Measurements from ENCODE around the gene RICTOR. TPM values are rescaled to one million over a fixed set of nuclear protein-coding genes. Genes with fewer than 3 reads are reported as not detected.

RICTOR gene
- total and polyA plus RNA-seq, 2 of the 4 experiments (the other 2 are of a cell fraction) = 4.1 to 35.7 TPM

DNA sequence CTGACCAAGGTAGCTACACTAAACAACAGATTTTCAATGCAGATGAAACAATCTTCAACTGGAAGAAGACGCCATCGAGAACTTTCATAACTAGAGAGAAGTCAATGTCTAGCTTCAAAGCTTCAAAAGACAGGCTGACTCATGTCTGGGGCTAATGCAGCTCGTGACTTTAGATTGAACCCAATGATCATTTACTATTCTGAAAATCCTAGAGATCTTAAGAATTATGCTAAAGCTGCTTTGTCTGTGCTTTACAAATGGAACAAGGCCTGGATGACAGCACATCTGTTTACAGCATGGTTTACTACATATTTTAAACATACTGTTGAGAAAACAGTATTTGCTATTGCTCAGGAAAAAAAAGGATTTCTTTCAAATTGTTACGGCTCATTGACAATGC is 54.9 kb downstream of the RICTOR start:
- WGBS, 2 experiments (ENCODE audit: extremely low coverage in 2 of 2, insufficient read length in 1 of 2) = no CpG with 5 or more reads among the region's 4 CpGs
- CTCF ChIA-PET = no interaction called here
- Histone ChIP-seq H2BK5ac (ENCODE audit: low read depth, low read length, poor library complexity, severe bottlenecking) (no peak overlapping the region), H2BK120ac (ENCODE audit: low read depth, low read length) (no peak overlapping the region), H3K56ac (ENCODE audit: extremely low read depth, insufficient read depth, low read length) (no peak overlapping the region), H2BK15ac (ENCODE audit: low read depth, low read length) (no peak overlapping the region), H2BK20ac (ENCODE audit: low read depth, low read length) (no peak overlapping the region), H3K4me3 (ENCODE audit: insufficient read depth, low read depth, low read length) (no peak overlapping the region), H4K8ac (ENCODE audit: low read depth in 2 of 2, low read length in 2 of 2) (no peak overlapping the region), H2AK9ac (replicated peaks; ENCODE audit: low read depth, low read length, poor library complexity) (no peak overlapping the region), H2AFZ (replicated peaks; ENCODE audit: low read length, poor library complexity) (no peak overlapping the region), H2AK5ac (ENCODE audit: low read depth, low read length) (no peak overlapping the region), H3K79me1 (ENCODE audit: low read depth in 1 of 2, low read length in 2 of 2) (peaks cover 30 to 59% of the 10 kb centered on the region in 2 experiments), H3K27me3 (ENCODE audit: control insufficient read depth, insufficient read depth, low read length) (no peaks in the 10 kb centered on the region), H3K4ac (ENCODE audit: low read depth, low read length) (no peak overlapping the region), H4K91ac (ENCODE audit: insufficient read depth, low read depth, low read length) (no peak overlapping the region), H3K36me3 (ENCODE audit: control insufficient read depth, insufficient read depth, low read length) (no peaks in the 10 kb centered on the region; the same call in 1 of the 2 replicates), H3K4me1 (ENCODE audit: control insufficient read depth, insufficient read depth, low read length) (peaks cover 13% of the 10 kb centered on the region), H3K9me3 (ENCODE audit: control insufficient read depth, insufficient read depth, low read length) (no peaks in the 10 kb centered on the region), H4K20me1 (ENCODE audit: insufficient read depth, low read length) (peaks cover 15% of the 10 kb centered on the region; the same call in 1 of the 2 replicates), H3K4me2 (ENCODE audit: low read depth, low read length) (no peak overlapping the region; the same call in 1 of the 2 replicates), H4K5ac (ENCODE audit: low read depth, low read length) (no peak overlapping the region), H3K9ac (ENCODE audit: low read depth, low read length) (no peak overlapping the region), H3K23ac (ENCODE audit: low read depth, low read length) (no peak overlapping the region), H3K27ac (ENCODE audit: insufficient read depth, low read length) (no peak overlapping the region), H3K9me1 (ENCODE audit: insufficient read depth, low read length) (no peaks in the 10 kb centered on the region; the same call in 1 of the 2 replicates), H3K18ac (ENCODE audit: low read depth, low read length) (no peak overlapping the region), H3K14ac (replicated peaks; ENCODE audit: low read depth, low read length) (no peak overlapping the region)
- no TSS peak for BruUV-seq (replicated peaks)
- no peak; the same call in 1 of the 2 replicates for ATAC-seq (ENCODE audit: low read depth)
- POLR2A ChIA-PET (ENCODE audit: unreplicated experiment) = no interaction called here
- intact Hi-C loops (cut with micrococcal nuclease) = no loop called here
- dilution Hi-C loops (cut with HindIII; ENCODE audit: low sequenced_read_pairs, unreplicated experiment) = no loop called here
- DNase-seq = peak; percentile 61
- TF ChIP-seq, protein P1, sequence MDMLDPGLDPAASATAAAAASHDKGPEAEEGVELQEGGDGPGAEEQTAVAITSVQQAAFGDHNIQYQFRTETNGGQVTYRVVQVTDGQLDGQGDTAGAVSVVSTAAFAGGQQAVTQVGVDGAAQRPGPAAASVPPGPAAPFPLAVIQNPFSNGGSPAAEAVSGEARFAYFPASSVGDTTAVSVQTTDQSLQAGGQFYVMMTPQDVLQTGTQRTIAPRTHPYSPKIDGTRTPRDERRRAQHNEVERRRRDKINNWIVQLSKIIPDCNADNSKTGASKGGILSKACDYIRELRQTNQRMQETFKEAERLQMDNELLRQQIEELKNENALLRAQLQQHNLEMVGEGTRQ (IDR thresholded peaks at IDR 0.05; ENCODE audit: low read depth, low read length) = no peak
- no peak for TF ChIP-seq CHD1 (IDR thresholded peaks at IDR 0.05; ENCODE audit: low read depth, low read length)
- 0 out of 2 replicates have a peak, but pooled peaks have one; percentile 9 for TF ChIP-seq FOS (IDR thresholded peaks at IDR 0.05; ENCODE audit: low read depth, low read length)
- no peak for TF ChIP-seq RFX5 (IDR thresholded peaks at IDR 0.05; ENCODE audit: low read depth, low read length)
- no peak for TF ChIP-seq NFE2L2 (IDR thresholded peaks at IDR 0.05; ENCODE audit: low read depth, low read length)
- TF ChIP-seq, protein P2, sequence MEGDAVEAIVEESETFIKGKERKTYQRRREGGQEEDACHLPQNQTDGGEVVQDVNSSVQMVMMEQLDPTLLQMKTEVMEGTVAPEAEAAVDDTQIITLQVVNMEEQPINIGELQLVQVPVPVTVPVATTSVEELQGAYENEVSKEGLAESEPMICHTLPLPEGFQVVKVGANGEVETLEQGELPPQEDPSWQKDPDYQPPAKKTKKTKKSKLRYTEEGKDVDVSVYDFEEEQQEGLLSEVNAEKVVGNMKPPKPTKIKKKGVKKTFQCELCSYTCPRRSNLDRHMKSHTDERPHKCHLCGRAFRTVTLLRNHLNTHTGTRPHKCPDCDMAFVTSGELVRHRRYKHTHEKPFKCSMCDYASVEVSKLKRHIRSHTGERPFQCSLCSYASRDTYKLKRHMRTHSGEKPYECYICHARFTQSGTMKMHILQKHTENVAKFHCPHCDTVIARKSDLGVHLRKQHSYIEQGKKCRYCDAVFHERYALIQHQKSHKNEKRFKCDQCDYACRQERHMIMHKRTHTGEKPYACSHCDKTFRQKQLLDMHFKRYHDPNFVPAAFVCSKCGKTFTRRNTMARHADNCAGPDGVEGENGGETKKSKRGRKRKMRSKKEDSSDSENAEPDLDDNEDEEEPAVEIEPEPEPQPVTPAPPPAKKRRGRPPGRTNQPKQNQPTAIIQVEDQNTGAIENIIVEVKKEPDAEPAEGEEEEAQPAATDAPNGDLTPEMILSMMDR (conservative IDR thresholded peaks at IDR 0.05; ENCODE audit: low read depth, low read length) = no peak
- in situ Hi-C loops (cut with MboI; ENCODE audit: low sequenced_read_pairs) = no loop called here
